ENCODE data around the gene LBP. TPM values are rescaled to one million over a fixed set of nuclear protein-coding genes. Genes with fewer than 3 reads are reported as not detected.

Gene LBP
- total RNA-seq, 6 experiments from 2014 or later: 380 to 2,142 (median 1,251) TPM

GRCh38 chr20:38418509-38419204 lies 72.4 kb downstream of the LBP start:
- TF ChIP-seq CTCF (IDR thresholded peaks at IDR 0.05) (no peak), POLR2A (IDR thresholded peaks at IDR 0.05) (no peak)
- 71% methylated on average over 2 of the region's 4 CpGs for WGBS (ENCODE audit: insufficient coverage, low coverage, low lambda C conversion rate, missing lambda C conversion rate)
- Histone ChIP-seq H3K27ac (no peak overlapping the region), H3K4me3 (no peak overlapping the region), H3K27me3 (no peaks in the 10 kb centered on the region), H3K36me3 (peaks cover 0 to 46% (median 29%) of the 10 kb centered on the region in 4 donors), H3K4me1 (no peaks in the 10 kb centered on the region), H3K9me3 (no peaks in the 10 kb centered on the region)
- ATAC-seq (peak; percentile 49 to 65 (median 58)), DNase-seq (no peak)
- intact Hi-C loops (cut with DNase I): loop anchor here (10.0 kb wide), 1 partner anchor 84 kb away; no protein-coding TSS in a partner anchor

- 81% methylated on average over 5 of the region's 9 CpGs for WGBS (ENCODE audit: insufficient coverage, low coverage, low lambda C conversion rate, missing lambda C conversion rate)
- no peaks in the 10 kb centered on the region for H3K9me3 ChIP-seq
- DNase-seq: no peak
Observed at GRCh38 chr20:38420388-38421085, 74.3 kb downstream of the LBP start.

GRCh38 chr20:38421915-38422314 lies 75.6 kb downstream of the LBP start:
- DNase-seq: no peak
- Histone ChIP-seq H3K27me3 (no peaks in the 10 kb centered on the region), H3K4me3 (no peak overlapping the region), H3K36me3 (peaks cover 11 to 77% (median 49%) of the 10 kb centered on the region in 4 donors), H3K9me3 (no peaks in the 10 kb centered on the region), H3K4me1 (no peaks in the 10 kb centered on the region), H3K27ac (no peak overlapping the region)
- ATAC-seq: no peak
- 100% methylated on average over 5 of the region's 10 CpGs for WGBS (ENCODE audit: insufficient coverage, low coverage, low lambda C conversion rate, missing lambda C conversion rate)
- TF ChIP-seq CTCF (IDR thresholded peaks at IDR 0.05) (no peak), POLR2A (IDR thresholded peaks at IDR 0.05) (no peak)
- intact Hi-C loops (cut with DNase I): no loop called here

More at GRCh38 chr20:38420388-38421085, 74.3 kb downstream of the LBP start:
- intact Hi-C loops (cut with DNase I): no loop called here
- ATAC-seq: no peak
- Histone ChIP-seq H3K4me1 (no peaks in the 10 kb centered on the region), H3K36me3 (peaks cover 11 to 65% (median 42%) of the 10 kb centered on the region in 4 donors), H3K4me3 (no peak overlapping the region), H3K27me3 (no peaks in the 10 kb centered on the region), H3K27ac (no peak overlapping the region)
- TF ChIP-seq POLR2A (IDR thresholded peaks at IDR 0.05): no peak

GRCh38 chr20:38423541-38423940 lies 77.3 kb downstream of the LBP start:
- peaks cover 11 to 93% (median 52%) of the 10 kb centered on the region in 4 donors for H3K36me3 ChIP-seq

More at GRCh38 chr20:38423541-38423940, 77.3 kb downstream of the LBP start:
- Histone ChIP-seq H3K27ac (no peak overlapping the region), H3K27me3 (no peaks in the 10 kb centered on the region), H3K9me3 (no peaks in the 10 kb centered on the region), H3K4me3 (no peak overlapping the region), H3K4me1 (peaks cover 0 to 12% (median 4%) of the 10 kb centered on the region in 4 donors)
- no peak for TF ChIP-seq CTCF (IDR thresholded peaks at IDR 0.05)
- no peak for TF ChIP-seq POLR2A (IDR thresholded peaks at IDR 0.05)
- intact Hi-C loops (cut with DNase I): no loop called here
- ATAC-seq: no peak
- no peak for DNase-seq
- 80% methylated on average over 3 of the region's 4 CpGs for WGBS (ENCODE audit: insufficient coverage, low coverage, low lambda C conversion rate, missing lambda C conversion rate)
